DMS153 (cell line): ENCODE results near the gene MYPN.
A peak's percentile ranks its signal among the peaks of the same experiment; 100 is the strongest.
"Not testable (repeated sequence)": the region's sequence is repeated elsewhere in the genome, so short reads cannot be mapped to it uniquely, and the experiment has no call there.

Experiments
- DNase-seq: peaks from one replicate; lab custom pipeline; 2025; lab: John Stamatoyannopoulos, UW

Gene MYPN

DNA sequence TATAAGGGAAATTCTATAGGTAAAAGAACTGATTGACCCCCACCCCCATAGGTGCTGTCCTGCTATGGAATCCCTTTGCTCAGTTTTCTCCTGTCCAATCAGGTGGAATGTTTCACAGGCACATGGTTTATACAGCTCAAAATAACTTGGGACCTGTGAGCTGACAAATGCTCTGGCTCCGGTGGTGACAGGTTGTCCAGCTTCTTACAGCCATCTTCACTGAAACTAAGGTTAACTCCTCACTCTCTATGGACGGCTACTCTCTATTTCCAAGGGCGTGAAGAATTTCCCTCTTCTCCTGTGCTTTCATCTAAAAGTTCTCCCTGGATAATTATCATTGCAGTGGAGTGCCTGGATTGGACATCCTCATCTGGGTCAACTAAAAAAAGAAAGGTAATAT, at the start of gene MYPN:
TSS of gene MYPN (plus strand) at position 158 of the 400 bp plus-strand sequence. CDS start 11,951 bp downstream, outside the sequence.
- DNase-seq = no peak

GRCh38 chr10:68067029-68067428, 42.3 kb upstream of the MYPN start:
- DNase-seq = no peak

- no peak for DNase-seq
Measured at GRCh38 chr10:68067508-68067907, 41.8 kb upstream of the MYPN start.

DNA sequence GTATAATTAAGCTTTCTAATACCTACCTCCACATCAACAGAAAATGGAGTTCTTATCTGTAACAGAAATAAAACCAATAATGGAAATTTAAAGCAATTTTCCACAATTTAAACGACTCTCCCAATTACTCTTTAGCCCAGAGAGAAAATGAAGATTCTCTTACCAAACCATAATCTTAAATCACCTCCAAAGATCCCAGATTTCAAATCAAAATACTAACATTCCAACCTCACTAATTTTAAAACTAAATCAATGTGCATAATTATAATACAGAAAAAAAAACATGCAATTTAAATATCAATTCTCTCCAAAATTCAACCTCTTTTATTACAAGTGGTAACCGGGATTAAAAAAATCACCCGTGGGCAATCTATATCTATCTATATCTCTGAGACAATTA, 35.7 kb upstream of the MYPN start:
- DNase-seq = no peak

- no peak for DNase-seq
Measured at GRCh38 chr10:68074031-68074774, 35.1 kb upstream of the MYPN start.

- peak; percentile 78 for DNase-seq
Measured at GRCh38 chr10:68074775-68075549, 34.3 kb upstream of the MYPN start, which contains the start of gene HERC4. Gene HERC4, minus strand, starts transcription at chr10:68075283. Its CDS starts 2,175 bp downstream, at chr10:68073108.

DNA sequence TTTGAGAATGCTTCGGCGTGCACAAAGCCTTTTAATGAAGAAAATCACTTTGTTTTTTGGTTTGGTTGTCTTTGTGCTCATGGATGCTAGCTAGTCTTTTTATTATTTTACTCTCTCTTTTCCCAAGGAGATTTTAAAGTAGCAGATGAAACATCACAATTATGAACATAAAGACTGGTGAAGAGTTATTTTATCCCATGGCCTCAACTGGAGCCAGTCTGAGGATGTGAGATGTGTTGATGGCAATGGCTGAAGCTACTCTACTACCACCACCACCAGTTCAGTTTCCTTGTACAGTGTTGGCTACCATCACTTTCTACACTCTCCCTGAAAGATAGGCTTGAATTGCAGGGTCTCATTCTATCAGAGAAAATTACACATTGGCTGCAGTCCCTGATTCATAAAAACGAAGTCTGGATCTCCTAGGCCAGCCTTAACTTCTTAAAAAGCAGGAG, 33.7 kb upstream of the MYPN start:
- DNase-seq = no peak

GRCh38 chr10:68076081-68076480, 33.2 kb upstream of the MYPN start:
- DNase-seq = not testable (repeated sequence)

- no peak for DNase-seq
Measured at GRCh38 chr10:68077026-68077425, 32.3 kb upstream of the MYPN start.

DNA sequence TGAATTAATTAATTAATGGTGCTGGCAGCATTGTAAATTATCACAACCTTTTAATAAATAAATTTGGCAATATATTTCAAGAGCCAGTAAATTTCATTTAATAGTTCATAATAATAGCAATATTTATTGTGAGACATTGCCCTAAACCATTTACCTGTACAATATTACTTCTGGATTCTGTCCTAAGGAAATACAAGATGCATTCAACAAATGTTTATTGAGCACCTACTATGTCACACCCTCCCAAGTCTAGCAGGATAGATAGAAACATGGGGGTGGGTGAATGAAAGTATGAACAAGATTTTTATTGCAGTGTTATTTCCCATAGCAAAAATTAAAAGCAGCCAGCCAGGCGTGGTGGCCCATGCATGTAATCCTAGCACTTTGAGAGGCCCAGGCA, 29.9 kb upstream of the MYPN start:
- no peak for DNase-seq

DNA sequence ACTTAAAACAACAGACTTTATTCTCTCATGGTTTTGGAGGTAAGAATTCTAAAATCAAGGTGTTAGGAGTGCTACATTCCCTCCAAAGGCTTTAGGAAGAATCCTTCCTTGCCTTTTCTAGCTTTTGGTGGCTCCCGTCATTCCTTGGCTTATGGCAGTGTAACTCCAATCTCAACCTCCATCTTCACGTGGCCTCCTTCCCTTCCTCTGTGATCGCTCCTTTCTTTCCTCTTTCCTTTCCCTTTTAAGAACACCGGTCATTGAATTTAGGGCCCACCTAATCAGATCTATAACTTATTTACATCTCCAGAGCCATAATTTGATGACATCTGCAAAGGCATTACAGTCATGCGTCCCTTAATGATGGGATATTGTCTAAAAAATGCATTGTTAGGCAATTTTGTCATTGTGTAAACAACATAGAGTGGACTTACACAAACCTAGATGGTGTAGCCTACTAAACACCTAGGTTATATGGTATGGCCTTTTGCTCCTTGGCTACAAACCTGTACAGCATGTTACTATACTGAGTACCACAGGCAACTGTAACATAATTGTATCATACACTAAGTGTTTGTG, 28.3 kb upstream of the MYPN start:
- DNase-seq = no peak

GRCh38 chr10:68081916-68082315, 27.4 kb upstream of the MYPN start:
- no peak for DNase-seq

GRCh38 chr10:68082872-68083271, 26.4 kb upstream of the MYPN start:
- no peak for DNase-seq

DNA sequence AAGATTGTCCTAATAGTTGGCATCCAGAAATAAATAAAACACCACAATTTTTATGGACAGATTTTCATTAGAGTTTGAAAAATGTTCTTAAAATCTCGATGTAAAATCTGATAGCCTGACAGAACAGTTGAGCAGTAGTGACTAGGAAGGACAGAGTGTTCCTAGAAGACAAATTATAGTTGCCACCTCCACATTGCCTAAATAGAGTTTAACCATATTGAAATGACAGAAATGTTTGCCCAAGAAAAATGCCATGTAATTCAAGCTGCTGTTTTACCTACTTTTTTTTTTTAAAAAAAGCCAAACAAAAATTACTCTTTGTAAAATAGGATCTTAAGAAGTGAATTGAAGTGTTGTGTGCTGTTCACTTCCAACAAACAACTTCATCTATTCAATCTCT, 25.3 kb upstream of the MYPN start:
- DNase-seq = no peak

GRCh38 chr10:68084469-68084868, 24.8 kb upstream of the MYPN start:
- no peak for DNase-seq

DNA sequence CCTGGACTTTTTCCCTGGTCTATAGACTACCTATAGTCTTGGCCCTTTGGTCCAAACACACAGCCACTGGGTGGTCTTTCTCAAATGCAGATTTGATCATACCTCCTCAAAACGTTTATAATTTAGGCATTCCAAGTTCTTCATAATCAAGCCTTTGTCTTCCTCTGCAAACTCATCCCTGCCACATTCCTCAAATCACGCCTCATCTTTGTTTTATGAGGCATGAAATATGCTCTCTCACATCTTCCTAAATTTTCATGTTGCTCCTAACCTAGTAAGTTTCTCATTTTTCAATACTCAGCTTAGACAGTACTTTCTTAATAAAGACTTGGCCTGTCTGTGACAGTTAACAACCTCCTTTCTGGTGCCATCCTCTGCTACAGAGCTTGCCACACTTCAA, 23.3 kb upstream of the MYPN start:
- no peak for DNase-seq

DNA sequence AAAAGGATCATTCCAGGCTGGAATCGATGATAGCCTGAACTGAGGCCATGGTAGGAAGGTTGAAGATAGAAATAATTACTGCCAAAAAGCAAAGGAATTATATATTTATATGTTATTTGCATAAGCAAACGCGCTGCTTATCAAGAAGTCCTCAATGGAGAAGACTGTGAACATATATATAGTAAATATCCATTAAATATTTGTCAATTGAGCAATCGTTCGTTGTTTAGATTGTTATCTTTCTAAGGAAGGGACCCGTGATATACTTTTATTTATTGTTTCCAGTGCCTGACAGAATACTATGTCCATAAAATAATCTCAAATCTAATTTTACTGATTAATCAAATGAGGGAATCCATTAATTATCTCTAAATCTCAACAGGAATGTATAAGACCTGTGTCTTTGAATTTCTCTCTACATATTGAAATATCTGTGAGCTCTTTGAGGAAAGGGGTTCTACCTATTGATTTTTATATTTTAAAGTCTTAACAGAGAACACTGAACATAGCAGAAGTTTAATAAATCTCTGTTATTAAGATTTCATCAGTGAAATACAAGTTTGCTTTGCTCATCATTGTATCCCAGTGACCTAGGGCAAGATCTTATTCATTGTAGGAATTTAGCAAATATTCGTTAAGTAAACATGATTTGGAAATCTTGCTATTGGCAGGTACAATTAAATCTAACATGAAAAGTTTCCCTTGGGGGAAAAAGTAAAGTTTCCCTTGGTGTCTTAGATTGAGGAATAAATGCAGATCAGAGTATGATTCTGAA, 22.2 kb upstream of the MYPN start:
- DNase-seq = no peak

DNA sequence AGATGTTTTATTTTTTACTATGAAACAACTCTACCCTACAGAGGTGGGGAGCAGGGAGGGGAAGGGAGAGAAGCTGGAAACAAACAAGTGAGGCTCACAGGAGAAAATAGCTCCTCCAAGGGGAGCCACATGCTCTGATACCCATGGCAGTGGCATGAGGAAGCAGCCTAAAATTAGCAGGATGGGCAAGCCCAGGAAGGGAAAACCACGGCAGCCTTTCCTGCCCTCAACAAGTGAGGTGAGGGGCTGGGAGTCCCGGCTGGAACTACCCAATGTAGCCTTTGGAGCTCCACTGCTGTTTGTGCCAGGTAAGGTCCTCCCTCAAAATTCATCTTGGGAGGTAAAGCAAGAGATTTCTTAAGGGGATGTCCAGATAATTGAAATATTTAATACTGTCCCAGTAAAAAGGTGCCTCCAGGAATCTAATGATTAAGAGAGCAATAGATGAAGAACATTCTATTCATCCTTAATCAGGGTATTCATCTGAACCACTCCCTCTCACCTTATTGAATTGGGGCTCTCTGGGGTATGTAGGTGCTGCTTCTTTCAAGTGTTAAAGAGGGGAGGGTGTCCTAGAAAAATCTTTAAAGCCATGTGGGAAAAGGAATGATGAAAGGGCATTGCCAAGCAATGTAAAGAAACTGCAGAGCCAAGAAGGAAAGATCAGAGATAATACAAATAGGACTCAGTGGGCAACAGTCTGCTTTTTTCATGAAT, 21.4 kb upstream of the MYPN start:
- no peak for DNase-seq

DNA sequence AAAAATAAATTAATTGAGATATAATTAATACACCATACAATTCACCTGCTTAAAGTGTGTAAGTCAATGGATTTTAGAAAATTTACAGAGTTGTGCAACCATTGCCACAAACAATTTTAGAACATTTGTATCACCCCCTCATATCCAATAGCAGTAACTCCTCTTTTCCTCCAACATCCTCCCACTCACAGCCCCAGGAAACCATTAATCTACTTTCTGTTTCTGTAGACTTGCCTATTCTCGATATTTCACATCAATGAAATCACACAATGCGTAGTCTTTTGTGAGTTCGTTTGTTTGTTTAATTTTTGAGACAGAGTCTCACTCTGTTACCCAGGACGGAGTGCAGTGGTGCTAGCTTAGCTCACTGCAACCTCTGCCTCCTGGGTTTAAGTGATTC, 20.5 kb upstream of the MYPN start:
- no peak for DNase-seq

DNA sequence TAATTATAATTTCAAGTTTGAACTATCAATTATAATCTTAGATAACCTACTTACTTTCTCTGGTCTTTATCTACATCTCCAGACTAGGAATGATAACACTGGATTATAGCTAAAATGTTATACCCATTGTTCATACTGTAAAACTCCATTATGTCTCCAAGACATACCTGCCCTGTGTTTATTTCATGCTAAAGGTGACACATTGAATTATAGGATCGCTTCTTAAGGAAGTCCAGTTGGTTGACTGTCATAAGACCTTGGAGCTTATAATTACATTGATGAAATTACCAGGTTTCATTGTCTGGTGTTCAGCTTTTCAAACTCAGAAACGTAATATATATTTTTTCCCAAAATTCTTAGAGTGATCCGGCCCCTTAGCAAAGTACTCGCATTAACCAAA, 18.7 kb upstream of the MYPN start:
- DNase-seq = no peak

- no peak for DNase-seq
Measured at GRCh38 chr10:68092512-68092911, 16.8 kb upstream of the MYPN start.

- DNase-seq = no peak
Measured at GRCh38 chr10:68095153-68095552, 14.1 kb upstream of the MYPN start.
